GM21576 (cell line): ENCODE results near the gene MAML2.

Experiments
- ATAC-seq: cut with Tn5 transposase; IDR thresholded peaks from one replicate; pipeline ENCODE4 v1.9.1; 2021; ENCODE audit warnings: mild to moderate bottlenecking, moderate library complexity; ENCODE audit not compliant: unreplicated experiment

MAML2 gene

DNA sequence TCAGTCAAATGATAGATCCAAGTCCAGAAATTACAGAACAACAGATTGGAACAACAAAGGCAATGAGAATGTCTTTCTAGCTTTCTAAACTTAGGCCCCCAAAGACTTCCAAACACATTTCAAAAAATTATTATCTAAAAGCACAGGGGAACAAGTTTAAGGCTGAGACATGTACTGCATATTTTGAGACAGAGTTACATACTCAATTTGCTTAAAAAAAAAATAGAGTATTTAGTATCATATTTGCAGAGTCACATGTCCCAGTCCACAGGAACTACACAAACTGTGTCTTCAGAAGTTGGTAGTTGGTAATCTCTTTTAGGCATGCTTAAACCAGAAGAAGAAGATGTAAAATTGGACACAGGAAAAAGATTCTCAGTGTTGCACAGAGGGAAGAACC is 127.2 kb downstream of the MAML2 start:
- no peak for ATAC-seq

DNA sequence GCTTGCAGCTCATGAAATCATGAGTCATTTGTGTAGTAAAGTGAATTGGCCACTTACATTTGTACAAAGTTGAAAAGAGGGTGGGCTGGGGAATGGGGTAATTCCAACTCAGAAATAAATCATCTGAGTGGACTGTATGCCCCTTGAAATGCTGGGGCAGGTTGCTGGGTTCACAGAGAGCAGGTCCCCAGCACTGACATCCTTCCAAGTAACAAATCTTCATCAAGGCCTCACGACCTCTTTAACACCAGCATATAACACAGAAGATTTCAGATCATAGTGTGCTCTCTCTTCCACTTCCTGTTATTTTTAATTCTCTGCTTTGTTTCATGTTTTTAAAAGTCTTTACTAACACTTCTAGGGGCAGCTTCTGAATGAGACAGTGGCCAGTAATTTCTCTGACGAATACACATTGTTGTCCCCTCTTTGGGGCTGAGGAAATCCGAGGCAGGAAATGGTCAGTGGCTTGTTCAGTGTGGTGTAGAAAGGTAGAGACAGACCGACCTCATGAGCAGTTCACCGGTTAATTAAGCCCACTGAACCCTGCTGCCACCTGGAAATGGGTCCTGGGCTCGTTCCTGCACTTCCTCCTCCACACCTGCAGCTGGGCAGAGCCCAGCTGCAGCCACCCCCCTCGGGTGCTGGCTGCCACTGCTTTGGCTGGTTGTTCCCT is 127.7 kb downstream of the MAML2 start:
- peak; percentile 74 for ATAC-seq

DNA sequence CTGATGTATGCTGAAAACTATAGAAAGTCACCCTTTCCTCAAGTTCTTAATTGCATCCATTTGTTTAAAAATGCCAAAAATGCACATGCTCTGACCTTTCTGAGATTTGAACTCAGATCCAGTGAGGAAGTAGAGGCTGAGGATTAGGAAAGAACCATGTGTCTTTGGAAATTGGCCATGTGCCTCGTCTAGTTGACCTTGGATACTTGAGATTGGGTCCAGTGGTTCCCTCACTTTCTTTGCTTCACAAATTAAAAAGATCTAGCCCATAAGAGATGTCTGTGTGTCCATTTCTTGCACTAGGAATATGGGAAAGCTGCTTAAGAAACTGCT is 128.3 kb downstream of the MAML2 start:
- no peak for ATAC-seq

DNA sequence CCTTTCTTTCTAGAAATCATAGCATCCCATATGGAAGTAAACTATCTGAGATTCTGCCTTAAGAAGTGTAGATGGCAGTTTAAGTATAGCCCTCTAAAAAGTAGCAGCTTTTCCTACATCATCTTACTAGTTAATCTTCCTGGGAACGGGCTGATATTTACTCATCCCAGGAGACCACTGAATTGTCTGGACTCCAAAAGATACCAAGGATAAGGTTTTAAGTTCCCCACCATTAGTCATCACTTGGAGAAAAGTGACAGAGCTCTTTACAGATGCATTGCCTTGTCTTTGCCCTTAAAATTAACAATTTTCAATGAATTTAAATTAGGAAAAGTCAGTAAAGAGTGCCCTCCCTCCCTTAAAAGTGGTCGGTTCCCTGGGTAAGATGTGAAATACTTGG is 129.5 kb downstream of the MAML2 start:
- no peak for ATAC-seq

DNA sequence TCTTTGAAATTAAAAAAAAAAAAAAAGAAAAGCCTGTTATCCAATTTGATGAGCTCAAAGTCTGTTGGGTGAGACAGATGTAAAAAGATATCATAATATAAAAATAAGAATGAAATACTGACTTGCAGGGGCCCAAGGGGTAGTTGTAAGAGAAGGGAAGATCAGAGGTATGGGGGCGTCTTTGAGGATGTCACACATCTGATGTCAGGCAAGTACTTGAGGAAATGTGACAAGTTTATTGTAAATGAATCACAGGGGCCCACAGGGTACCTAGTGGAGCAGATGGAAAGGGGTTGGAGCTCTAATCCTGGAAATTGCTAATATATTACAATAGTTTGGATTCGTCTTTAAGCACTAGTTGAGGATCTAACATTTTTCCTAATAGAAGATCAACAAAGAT is 131.6 kb downstream of the MAML2 start:
- ATAC-seq = no peak

DNA sequence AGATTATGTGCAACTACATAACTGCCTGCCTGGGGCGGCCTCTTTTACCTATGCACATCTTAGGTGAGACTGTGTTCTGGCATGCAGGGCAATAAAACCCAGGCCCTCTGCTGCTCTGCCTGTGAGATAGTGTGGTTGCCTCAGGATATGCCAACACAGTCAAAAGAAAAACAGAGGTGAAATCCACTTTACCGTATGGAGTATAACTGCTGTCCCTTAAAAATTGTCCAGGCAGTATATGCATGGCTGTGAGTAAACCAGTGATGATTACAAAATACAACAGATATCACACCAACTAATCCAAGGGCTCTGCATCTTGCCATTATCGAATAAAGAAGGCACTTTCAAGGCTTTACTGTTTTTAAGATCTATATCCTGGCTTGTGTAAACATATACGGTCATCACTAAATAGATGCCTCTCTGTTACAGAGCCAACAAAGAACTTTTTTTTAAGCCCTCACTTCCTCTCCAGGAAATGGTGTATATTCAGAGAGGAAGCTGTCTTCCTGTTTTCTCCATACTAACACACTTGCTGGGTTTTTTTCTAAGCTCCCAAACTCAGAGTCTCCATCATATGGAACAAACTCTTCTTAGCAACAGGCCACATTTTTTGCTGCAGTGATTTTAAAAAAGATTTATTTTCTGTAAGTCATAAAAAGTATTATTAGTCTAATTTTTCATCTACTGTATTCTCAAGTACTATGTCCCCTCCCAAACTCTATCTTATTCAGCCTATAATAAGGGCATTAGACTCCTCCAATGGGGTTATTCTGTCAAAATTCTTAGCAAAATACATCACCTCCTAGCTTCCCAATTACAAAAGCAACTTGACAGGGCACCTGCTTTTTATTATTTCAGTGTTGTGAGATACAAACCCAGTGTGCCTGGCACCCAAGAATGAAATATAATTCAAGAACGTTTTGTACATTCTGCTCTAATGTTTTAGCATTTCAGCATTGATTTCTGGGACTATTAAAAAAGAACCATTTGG is 135.2 kb downstream of the MAML2 start:
- no peak for ATAC-seq

DNA sequence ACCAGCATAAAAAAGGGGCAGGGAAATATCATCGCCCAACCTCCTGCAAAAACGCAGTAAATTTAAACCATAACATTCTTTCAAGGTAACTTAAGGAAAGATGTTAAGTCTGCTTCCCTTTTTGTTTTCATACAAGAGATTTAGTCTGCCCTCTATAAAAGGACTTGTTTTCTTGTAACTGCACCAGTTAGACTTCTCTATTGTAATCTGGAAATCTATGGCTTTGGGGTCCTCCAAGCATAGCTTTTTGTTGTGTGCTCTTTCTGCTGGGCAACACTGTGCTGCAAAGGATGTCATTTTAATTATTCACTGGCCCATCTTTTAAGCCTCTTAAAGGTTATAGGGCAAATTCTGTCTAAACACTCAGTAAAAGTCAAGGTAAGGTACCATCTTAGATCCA is 136.0 kb downstream of the MAML2 start:
- ATAC-seq = no peak

DNA sequence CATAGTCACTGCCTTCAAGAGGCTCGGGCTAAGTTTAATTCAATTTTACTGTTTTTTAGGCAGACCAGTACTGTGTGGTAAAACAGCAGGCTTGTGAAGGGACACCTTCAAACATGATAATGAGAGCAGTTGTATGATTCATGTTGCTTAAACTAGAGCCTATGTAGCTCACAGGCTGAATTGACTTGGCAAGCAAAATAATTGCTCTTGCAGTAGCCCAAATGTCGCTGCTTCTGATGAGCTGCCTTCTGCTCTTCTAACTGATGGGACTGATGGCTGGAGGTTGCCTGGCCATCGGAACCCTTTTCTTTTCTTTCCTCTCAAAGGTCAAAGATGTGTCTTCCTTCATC is 137.6 kb downstream of the MAML2 start:
- ATAC-seq = no peak

DNA sequence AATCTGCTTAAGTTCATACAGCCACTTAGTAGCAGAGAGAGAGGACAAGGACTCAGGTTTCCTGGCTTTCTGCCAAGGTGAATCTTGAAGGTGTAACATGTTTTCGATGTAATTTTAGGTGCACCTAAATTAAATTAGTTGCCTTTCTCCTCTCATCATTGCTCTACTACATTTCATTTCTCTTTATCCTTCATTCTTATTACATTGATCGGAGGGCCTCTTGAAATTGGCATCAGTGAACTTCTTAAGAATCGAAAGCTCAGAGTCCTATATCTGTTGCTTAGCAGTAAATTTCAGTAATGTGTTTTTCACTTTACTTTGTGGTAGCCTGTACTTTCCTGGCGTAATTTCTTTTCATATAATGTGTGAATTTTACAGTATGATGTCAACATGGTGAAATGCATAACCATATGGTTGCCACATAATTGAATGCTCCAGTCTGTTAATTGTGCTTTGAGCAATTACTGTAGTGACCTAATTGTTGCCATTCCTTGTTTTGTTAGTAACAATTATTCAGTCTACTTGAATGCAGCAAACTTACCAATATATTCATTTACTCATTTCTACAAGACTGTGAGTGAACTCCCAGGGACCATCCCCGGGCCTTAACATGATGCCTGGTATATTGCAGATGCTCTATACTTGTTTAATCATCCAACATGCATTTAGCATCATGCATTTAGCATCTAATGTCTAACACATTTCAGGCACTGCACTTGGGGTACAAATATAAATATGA is 138.1 kb downstream of the MAML2 start:
- no peak for ATAC-seq

DNA sequence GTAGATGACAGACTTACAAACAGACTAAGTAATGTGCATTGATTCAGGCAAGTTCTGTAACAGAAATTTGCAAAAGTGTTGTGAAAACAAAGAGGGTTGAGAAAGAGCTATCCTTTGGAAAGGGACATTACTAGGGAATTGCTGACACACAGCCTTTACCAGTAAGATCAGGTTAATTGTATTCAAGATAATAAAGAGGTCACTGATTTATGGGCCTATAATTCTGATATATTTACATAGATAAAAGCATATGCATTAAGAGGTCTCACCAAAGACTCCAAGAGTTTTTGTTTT is 138.7 kb downstream of the MAML2 start:
- no peak for ATAC-seq

DNA sequence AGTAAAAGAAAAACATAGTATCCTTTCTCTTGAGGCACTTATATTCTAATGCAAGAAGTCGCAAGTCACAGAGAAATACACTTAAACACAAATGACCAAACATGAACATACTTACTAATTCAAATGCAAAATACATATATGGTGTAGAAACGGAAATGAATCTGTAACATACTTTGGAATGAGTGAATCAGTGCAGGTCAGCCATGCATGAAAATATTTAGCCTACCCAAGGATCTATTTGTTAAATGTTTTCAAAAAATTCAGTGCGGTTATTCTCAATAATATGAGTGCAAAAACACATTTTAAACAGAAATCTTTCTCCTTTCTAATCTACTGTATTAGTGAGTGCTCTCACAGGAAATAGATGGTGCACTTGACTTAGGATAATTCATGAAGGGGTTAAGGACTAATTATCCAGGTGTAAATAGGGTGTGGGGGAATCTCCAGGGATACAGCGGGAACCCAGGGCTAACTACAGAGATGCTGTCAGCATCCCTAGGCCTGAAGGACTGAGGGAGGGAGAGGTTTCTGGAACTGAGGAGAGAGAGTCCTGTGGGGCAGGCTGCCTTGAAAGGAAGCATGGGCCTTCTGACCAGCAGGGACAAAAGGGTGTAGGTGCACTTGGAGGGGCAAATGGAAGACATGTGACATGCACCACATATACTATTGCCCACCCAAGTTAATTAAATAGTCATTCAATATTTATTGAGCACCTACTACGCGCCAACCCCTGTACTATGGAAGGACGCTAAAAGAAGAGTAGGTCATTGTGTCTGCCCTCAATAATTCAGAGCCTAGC is 139.2 kb downstream of the MAML2 start:
- ATAC-seq = no peak

DNA sequence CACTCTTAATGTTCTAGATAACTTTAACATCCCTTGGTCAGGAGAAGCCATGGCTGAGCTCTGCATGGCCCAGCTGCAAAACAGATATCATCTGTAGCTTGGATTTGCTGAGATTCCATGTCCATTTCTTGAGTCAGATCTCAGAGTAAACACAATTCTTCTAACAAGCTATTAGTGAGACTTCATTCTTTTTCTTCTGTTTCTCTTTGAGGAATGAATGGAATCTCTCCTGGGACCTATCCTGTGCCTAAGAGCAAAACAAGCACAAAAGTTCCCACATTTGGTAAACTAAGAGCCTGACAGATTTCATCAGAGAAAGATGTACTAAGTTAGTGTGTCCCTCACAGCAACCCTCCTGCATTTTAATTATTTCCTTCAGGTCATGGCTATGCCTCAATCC is 142.8 kb downstream of the MAML2 start:
- no peak for ATAC-seq

DNA sequence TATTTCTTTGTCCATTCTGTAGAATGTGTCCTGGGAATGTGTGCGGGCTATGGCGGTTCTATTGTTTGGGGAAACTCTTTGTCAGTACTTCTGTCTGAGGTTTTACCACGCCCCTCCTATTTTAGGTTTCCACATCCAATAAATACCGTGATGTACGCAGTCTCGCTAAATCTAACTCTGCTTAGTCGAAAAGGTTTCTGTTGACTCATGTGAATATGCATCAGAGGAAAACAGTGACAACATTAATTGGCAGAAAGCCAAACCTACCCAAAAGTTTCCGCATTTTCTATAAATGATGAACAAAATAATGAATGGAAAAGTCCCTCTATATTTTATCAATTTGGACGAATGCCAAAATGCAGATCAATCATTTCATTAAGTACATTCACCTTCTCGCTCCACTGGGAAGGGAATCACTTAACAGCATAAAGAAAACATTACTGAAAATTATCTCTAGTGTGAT is 143.4 kb downstream of the MAML2 start:
- no peak for ATAC-seq

DNA sequence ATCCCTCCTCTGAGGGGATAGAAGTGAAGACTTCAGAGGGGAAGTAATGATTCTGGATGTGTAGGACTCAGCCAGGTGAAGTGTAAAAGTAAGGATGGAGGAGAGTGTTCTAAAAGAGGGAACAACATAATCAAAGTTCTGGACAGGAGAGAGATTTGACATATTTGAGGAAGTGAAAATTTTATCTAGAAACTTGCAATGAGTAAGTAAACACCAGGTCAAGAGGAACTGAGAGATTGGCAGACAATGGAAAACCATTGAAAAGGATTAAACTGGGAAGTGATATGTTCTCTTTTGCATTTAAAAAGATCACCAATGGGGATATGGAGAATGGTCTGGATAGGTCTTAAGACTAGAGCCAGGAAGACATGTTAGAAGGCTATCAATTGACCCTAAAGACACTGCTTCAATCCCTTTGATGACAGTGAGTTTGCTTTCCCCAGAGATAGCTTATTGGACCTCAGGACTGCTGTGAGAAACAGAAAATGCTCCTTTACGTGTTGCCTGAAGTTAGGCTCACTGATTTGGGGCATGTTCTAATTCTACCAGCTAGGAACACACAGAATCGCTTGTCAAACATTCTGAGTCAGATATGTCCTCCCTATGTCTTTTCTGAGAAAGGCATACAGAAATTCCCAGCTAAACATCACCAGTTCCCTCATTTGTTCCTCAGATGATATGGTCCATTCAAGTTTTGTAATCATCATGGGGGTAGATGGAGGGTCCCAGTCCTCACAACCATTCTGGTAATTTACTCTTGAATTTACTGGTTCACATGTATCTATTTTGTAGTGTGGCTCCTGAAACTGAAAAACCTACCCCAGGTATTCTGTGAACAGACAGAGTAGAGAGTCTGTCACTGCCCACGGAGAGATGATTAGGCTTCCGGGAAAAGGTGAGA is 144.9 kb downstream of the MAML2 start:
- peak; percentile 80 for ATAC-seq

DNA sequence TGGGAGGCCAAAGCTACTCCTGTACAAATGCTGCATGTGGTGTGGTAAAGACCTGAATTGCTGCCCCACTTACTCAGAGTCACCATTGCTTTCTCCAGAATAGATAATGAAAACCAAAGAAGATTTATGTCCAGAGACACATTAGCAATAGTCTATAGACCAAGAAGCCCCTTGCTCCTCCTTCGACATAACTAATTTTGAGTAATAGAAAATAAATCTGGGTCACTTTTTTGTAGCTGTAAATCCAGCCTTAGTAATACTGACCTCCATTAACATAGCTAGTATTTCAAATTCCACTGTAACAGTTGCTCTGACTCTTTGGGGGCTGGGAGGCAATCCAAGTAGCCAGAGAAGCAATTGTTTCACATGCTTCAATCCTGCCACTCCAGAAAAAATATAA is 145.9 kb downstream of the MAML2 start:
- ATAC-seq = no peak

DNA sequence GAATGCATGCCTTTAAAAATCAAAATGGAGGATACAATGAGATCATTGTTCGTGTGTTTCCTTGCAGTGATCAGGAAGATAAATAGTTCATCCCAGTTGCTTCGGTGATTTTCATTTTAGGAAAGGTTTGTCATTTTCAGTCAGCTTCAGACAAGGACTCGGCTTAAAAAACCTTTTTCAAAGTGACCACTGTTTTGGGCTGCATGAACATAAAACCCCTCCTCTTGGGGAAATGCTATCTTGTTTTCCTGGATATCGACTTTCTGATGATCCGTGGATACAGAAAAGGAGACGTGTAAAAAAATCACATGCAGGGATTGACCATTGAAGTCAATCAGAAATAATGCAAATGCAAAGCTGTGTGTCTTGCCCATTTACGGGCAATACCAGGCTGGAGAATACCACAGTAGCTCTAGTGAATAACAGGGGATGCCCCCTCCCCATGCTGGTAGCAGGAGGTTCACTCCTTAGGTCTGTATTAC is 146.8 kb downstream of the MAML2 start:
- no peak for ATAC-seq

DNA sequence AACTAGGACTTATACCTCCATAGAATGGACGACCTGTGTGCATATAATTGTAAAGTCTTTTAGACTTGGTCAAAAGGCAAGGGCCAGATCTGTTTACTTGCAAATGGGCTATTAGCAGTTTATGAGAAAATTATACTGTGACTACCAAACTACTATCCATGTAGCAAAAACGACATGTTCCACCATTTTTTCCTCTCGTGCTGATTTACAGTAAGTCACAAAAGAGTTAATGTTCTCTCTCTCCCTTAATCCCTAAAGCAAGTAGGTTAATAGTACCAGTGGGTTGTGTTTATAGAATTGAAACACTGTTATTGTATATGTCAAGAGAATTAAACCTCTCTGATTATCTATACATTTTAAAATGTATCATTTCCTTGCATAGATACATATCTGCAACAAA is 147.3 kb downstream of the MAML2 start:
- no peak for ATAC-seq

DNA sequence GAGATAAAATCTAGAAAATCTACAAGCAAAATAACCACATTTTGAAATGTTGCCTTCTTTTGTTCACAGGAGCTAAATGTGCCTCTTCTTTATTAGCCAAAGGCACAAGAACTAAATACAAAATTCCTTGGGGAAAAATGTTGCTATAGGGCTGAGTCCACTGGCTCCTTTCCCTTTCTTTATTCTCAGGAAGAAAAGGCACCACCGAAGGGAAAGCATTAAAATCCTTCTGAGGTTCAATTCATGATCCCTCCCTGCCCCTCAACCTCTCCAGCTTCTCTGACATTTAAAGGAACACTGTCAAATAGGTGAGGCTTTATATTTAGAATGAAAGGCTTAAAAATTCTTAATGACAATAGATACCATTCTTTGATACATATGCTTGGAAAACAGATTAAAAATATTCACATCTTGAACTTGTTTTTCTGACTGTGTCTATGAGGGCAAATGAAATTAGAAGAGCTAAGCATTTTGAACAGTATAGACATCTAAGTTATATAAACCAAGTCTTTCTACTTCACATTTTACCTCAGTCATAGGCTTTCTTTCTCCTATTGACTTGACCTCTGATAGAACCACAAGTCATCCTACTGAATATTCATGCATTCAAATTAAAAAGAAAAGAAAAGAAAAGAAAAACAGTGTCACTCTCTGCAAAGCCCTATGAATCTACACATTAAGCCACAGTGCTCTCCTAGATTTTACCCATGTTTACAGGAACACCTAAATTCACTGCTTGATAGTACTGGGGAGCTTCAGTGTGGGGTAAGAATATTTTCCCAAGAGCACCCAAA is 148.2 kb downstream of the MAML2 start:
- ATAC-seq = no peak
